Measurements from ENCODE around the gene TMEM178B.

TMEM178B gene

DNA sequence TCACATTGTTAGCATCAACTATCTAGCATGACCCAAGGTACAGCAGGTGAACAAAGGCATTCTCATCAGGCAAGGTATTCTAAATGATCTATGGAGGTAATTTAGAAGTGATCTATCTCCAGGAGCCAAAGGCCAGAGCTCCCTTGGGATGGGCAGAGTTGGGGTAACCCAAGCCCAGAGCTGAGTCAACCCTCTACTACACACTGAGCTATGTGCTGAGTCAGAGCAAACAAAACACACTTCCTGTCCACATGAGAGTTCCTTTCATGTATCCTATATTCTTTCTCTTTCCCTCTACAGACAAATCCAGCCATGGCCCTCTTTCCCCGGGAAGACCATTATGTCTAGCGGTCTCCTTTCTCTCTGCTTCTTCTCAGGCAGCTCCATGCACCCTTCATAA lies 409.2 kb downstream of the TMEM178B start:
- H3K4me3 ChIP-seq (ENCODE audit: low read length): no peak overlapping the region
- no peak overlapping the region for H3K9ac ChIP-seq (ENCODE audit: low read length)
- no peaks in the 10 kb centered on the region for H3K36me3 ChIP-seq (ENCODE audit: control insufficient read depth, insufficient read depth, low read length)
- no peak overlapping the region for H3K27ac ChIP-seq (ENCODE audit: low read depth, low read length)
- no peaks in the 10 kb centered on the region for H3K27me3 ChIP-seq (ENCODE audit: control insufficient read depth, insufficient read depth, low read length)
- no peaks in the 10 kb centered on the region for H3K4me1 ChIP-seq (ENCODE audit: control insufficient read depth, insufficient read depth, low read length)

GRCh38 chr7:141484907-141485306 lies 411.0 kb downstream of the TMEM178B start:
- Histone ChIP-seq H3K9ac (ENCODE audit: low read length) (no peak overlapping the region), H3K4me1 (ENCODE audit: control insufficient read depth, insufficient read depth, low read length) (no peaks in the 10 kb centered on the region), H3K27ac (ENCODE audit: low read depth, low read length) (no peak overlapping the region), H3K36me3 (ENCODE audit: control insufficient read depth, insufficient read depth, low read length) (no peaks in the 10 kb centered on the region), H3K27me3 (ENCODE audit: control insufficient read depth, insufficient read depth, low read length) (no peaks in the 10 kb centered on the region), H3K4me3 (ENCODE audit: low read length) (no peak overlapping the region)

GRCh38 chr7:141486959-141487358 lies 413.1 kb downstream of the TMEM178B start:
- H3K27ac ChIP-seq (ENCODE audit: low read depth, low read length): no peak overlapping the region
- H3K36me3 ChIP-seq (ENCODE audit: control insufficient read depth, insufficient read depth, low read length): no peaks in the 10 kb centered on the region
- no peaks in the 10 kb centered on the region for H3K4me1 ChIP-seq (ENCODE audit: control insufficient read depth, insufficient read depth, low read length)
- H3K4me3 ChIP-seq (ENCODE audit: low read length): no peak overlapping the region
- no peak overlapping the region for H3K9ac ChIP-seq (ENCODE audit: low read length)
- H3K27me3 ChIP-seq (ENCODE audit: control insufficient read depth, insufficient read depth, low read length): no peaks in the 10 kb centered on the region

DNA sequence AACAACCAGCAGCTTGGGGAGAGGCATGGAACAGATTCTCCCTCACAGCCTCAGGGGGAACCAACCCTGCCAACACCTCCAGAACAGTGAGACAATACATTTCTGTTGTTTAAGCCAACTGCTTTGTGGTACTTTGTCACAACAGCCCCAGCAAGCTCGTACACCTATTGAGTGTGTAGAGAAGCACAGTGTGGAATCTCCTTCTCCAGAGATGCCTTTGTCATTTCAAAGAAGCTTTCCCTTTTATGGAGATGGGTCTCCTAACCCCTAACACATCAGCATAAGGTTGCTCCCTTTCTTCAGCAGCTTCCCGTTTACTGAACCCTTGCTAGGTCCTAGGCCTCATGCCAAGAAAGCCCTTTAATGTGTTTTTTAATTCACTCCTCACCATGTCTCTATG lies 416.6 kb downstream of the TMEM178B start:
- Histone ChIP-seq H3K4me1 (ENCODE audit: control insufficient read depth, insufficient read depth, low read length) (no peaks in the 10 kb centered on the region), H3K27ac (ENCODE audit: low read depth, low read length) (no peak overlapping the region), H3K27me3 (ENCODE audit: control insufficient read depth, insufficient read depth, low read length) (no peaks in the 10 kb centered on the region), H3K9ac (ENCODE audit: low read length) (no peak overlapping the region), H3K36me3 (ENCODE audit: control insufficient read depth, insufficient read depth, low read length) (no peaks in the 10 kb centered on the region), H3K4me3 (ENCODE audit: low read length) (no peak overlapping the region)

GRCh38 chr7:141495057-141495456 lies 421.2 kb downstream of the TMEM178B start:
- H3K9ac ChIP-seq (ENCODE audit: low read length): no peak overlapping the region
- no peaks in the 10 kb centered on the region for H3K36me3 ChIP-seq (ENCODE audit: control insufficient read depth, insufficient read depth, low read length)
- H3K4me3 ChIP-seq (ENCODE audit: low read length): no peak overlapping the region
- H3K27me3 ChIP-seq (ENCODE audit: control insufficient read depth, insufficient read depth, low read length): no peaks in the 10 kb centered on the region
- no peaks in the 10 kb centered on the region for H3K4me1 ChIP-seq (ENCODE audit: control insufficient read depth, insufficient read depth, low read length)
- no peak overlapping the region for H3K27ac ChIP-seq (ENCODE audit: low read depth, low read length)

DNA sequence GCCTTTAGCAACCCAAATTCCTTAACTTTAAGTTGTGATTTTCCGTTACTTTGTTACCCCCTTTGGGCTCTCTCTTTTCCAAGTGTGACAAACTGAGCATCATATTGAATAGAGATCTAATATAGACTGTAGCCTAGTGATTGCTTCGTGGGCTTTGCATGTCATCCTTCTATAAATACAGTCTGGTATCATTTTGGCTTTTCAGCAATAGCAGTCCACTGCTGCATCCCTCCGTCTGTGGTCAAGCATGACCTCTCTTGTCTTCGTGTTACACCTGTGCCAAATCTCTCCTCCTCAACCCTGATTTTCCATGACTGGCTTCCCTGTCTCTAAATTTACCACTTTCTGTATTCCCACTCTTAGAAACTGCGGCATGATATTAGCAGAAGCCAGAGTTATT lies 423.5 kb downstream of the TMEM178B start:
- Histone ChIP-seq H3K4me3 (ENCODE audit: low read length) (no peak overlapping the region), H3K27ac (ENCODE audit: low read depth, low read length) (no peak overlapping the region), H3K27me3 (ENCODE audit: control insufficient read depth, insufficient read depth, low read length) (no peaks in the 10 kb centered on the region), H3K4me1 (ENCODE audit: control insufficient read depth, insufficient read depth, low read length) (no peaks in the 10 kb centered on the region), H3K36me3 (ENCODE audit: control insufficient read depth, insufficient read depth, low read length) (no peaks in the 10 kb centered on the region), H3K9ac (ENCODE audit: low read length) (no peak overlapping the region)

DNA sequence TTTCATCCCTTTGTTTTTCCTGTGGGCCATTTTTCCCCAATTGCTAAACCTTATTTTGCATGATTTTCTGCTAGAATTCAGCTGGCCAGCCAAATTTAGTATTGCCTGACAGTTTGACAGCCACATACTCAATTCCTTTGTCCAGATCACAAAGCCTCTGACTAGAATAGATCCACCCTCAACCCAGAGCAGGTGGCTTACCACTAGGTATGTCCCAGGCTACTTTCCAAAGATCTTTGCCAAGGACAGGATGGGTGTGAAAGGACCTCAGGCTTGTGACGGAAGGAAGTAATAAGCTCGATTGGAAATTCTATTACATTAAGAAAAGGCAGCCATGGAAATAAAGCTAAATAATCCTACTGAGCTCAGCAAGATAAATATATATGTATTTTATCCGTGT lies 426.7 kb downstream of the TMEM178B start:
- no peak overlapping the region for H3K4me3 ChIP-seq (ENCODE audit: low read length)
- no peak overlapping the region for H3K9ac ChIP-seq (ENCODE audit: low read length)

GRCh38 chr7:141501451-141501850 lies 427.6 kb downstream of the TMEM178B start:
- Histone ChIP-seq H3K27me3 (ENCODE audit: control insufficient read depth, insufficient read depth, low read length) (no peaks in the 10 kb centered on the region), H3K36me3 (ENCODE audit: control insufficient read depth, insufficient read depth, low read length) (no peaks in the 10 kb centered on the region), H3K4me1 (ENCODE audit: control insufficient read depth, insufficient read depth, low read length) (no peaks in the 10 kb centered on the region), H3K9ac (ENCODE audit: low read length) (no peak overlapping the region), H3K4me3 (ENCODE audit: low read length) (no peak overlapping the region), H3K27ac (ENCODE audit: low read depth, low read length) (no peak overlapping the region)

More for the DNA sequence above, 426.7 kb downstream of the TMEM178B start:
- Histone ChIP-seq H3K27ac (ENCODE audit: low read depth, low read length) (no peak overlapping the region), H3K36me3 (ENCODE audit: control insufficient read depth, insufficient read depth, low read length) (no peaks in the 10 kb centered on the region), H3K27me3 (ENCODE audit: control insufficient read depth, insufficient read depth, low read length) (no peaks in the 10 kb centered on the region), H3K4me1 (ENCODE audit: control insufficient read depth, insufficient read depth, low read length) (no peaks in the 10 kb centered on the region)

DNA sequence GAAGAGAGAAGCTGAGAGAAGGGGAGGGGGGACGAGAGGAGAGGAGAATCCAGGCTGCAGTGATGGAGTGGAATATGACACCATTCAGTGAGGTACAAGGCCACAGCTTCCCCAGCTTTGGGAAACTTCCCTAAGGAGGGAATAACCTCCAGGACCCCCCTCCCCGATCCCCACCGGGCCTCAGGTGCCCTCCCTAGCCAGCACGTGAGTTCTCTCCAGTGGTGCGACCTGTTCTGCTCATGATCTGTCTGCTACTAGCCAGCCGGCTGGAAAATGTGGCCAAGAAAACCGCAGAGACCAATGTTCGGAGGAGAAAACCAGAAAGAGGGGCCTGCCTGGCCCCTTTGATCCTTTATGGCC lies 437.4 kb downstream of the TMEM178B start:
- Histone ChIP-seq H3K4me3 (ENCODE audit: low read length) (no peak overlapping the region), H3K27ac (ENCODE audit: low read depth, low read length) (no peak overlapping the region), H3K36me3 (ENCODE audit: control insufficient read depth, insufficient read depth, low read length) (no peaks in the 10 kb centered on the region), H3K9ac (ENCODE audit: low read length) (no peak overlapping the region), H3K4me1 (ENCODE audit: control insufficient read depth, insufficient read depth, low read length) (no peaks in the 10 kb centered on the region), H3K27me3 (ENCODE audit: control insufficient read depth, insufficient read depth, low read length) (peaks cover 10% of the 10 kb centered on the region)

DNA sequence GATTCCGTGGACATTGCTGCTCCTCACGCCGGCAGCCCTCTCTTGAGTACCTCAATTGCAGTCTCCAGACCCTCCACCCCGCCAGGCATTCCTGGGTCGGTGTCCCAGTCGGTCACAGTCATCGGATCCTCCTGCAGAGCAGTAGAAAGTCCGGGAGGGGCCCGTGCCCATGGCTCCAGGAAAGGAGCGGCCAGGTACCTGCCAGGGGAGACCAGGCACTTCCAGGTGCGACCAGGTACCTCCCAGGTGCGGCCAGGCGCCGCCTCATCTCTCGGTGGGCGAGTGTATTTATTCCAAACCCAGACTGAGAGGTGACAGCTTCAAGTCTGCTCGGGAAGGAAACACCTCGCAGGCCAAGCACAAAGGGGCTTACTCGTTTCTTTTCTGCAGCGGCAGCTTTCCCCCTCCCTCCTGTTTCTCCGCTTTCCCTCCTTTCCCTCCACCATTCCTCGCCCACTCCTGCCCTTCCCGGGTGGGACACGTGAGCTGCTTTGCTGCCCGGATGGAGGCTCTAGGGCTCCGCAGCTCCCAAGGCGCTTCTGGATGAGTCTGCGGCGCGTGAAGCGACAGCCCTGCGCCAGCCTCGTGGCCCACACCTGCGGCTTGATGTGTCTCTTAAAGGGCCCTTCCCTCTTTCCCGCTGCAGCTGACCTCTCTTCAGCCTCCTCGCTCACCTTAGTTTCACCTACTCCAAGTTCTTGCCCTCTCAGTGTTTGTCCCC lies 438.0 kb downstream of the TMEM178B start:
- peaks cover 10% of the 10 kb centered on the region for H3K27me3 ChIP-seq (ENCODE audit: control insufficient read depth, insufficient read depth, low read length)
- H3K4me3 ChIP-seq (ENCODE audit: low read length): peak overlapping the region; percentile 17
- no peaks in the 10 kb centered on the region for H3K4me1 ChIP-seq (ENCODE audit: control insufficient read depth, insufficient read depth, low read length)
- H3K36me3 ChIP-seq (ENCODE audit: control insufficient read depth, insufficient read depth, low read length): no peaks in the 10 kb centered on the region
- H3K27ac ChIP-seq (ENCODE audit: low read depth, low read length): no peak overlapping the region
- H3K9ac ChIP-seq (ENCODE audit: low read length): no peak overlapping the region

GRCh38 chr7:141512597-141512996 lies 438.7 kb downstream of the TMEM178B start:
- Histone ChIP-seq H3K27me3 (ENCODE audit: control insufficient read depth, insufficient read depth, low read length) (peaks cover 10% of the 10 kb centered on the region), H3K4me3 (ENCODE audit: low read length) (no peak overlapping the region), H3K36me3 (ENCODE audit: control insufficient read depth, insufficient read depth, low read length) (no peaks in the 10 kb centered on the region)

GRCh38 chr7:141513720-141514119 lies 439.9 kb downstream of the TMEM178B start:
- Histone ChIP-seq H3K36me3 (ENCODE audit: control insufficient read depth, insufficient read depth, low read length) (no peaks in the 10 kb centered on the region), H3K4me1 (ENCODE audit: control insufficient read depth, insufficient read depth, low read length) (no peaks in the 10 kb centered on the region), H3K27me3 (ENCODE audit: control insufficient read depth, insufficient read depth, low read length) (peaks cover 10% of the 10 kb centered on the region), H3K9ac (ENCODE audit: low read length) (no peak overlapping the region), H3K27ac (ENCODE audit: low read depth, low read length) (no peak overlapping the region), H3K4me3 (ENCODE audit: low read length) (no peak overlapping the region)

More at GRCh38 chr7:141512597-141512996, 438.7 kb downstream of the TMEM178B start:
- no peak overlapping the region for H3K27ac ChIP-seq (ENCODE audit: low read depth, low read length)
- H3K4me1 ChIP-seq (ENCODE audit: control insufficient read depth, insufficient read depth, low read length): no peaks in the 10 kb centered on the region
- H3K9ac ChIP-seq (ENCODE audit: low read length): no peak overlapping the region

DNA sequence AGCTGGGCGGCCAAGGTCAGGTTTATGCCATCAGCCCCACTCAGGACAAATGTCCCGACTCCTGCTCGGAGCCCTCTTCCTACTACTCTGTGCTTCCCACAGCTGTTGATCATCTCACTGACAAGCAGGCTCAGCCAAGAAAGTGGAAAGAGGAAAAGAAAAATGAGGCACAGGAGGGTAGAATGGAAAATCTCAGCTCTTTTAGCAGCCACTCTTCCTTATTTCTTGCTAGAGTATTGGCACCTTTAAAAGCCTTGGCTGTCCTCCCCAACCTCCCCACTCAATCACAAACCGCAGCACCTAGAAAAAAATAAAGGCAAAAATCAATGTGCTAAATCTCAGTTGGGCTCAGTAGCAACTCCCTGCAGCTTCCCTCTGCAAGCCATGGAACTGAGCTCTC lies 442.1 kb downstream of the TMEM178B start:
- Histone ChIP-seq H3K36me3 (ENCODE audit: control insufficient read depth, insufficient read depth, low read length) (no peaks in the 10 kb centered on the region), H3K27me3 (ENCODE audit: control insufficient read depth, insufficient read depth, low read length) (peaks cover 10% of the 10 kb centered on the region), H3K4me3 (ENCODE audit: low read length) (no peak overlapping the region), H3K9ac (ENCODE audit: low read length) (no peak overlapping the region), H3K27ac (ENCODE audit: low read depth, low read length) (no peak overlapping the region), H3K4me1 (ENCODE audit: control insufficient read depth, insufficient read depth, low read length) (no peaks in the 10 kb centered on the region)

Measured in rectal smooth muscle tissue (tissue), 1 donor.